Right renal pelvis (tissue), 4 donors: ENCODE data around the gene FAM81B. TPM values are rescaled to one million over a fixed set of nuclear protein-coding genes. Genes with fewer than 3 reads are reported as not detected.

Experiments
- DNase-seq, 4 donors: peaks; one replicate each; pipeline ENCODE4 v3.0.0-alpha.2; 2013; ENCODE audit warnings: low read depth in 4 of 4, low spot score in 3 of 4, missing footprints in 1 of 4
- polyA plus RNA-seq, 4 donors: library from polyadenylated mRNA; unstranded; fragments of 120-200 nt; gene quantifications; one replicate each; pipeline ENCODE4 v1.2.1, GENCODE V29; 2013; ENCODE audit not compliant: insufficient read length in 4 of 4

FAM81B gene
- polyA plus RNA-seq, 4 donors, result 5.5 to 8.5 (median 5.9) TPM

DNA sequence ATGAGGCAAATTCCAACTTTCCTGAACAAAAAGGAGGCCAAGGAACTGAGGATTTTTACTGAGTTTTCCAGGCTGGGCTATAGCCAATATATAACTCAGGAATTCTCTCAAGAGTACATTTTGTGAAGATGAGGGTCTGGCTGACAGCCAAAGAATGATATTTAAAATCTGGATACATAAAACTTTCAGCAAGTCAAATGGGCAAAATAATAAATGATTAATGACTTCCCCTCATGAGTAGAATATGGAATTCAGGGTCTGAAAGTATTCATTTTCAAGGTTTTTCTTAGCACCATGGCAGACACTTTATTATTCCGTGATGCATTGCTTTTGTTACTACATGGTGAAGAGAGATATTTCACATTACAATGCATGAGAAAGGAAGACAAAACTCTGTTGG lies 7.8 kb downstream of the FAM81B start:
- DNase-seq, result no peak

DNA sequence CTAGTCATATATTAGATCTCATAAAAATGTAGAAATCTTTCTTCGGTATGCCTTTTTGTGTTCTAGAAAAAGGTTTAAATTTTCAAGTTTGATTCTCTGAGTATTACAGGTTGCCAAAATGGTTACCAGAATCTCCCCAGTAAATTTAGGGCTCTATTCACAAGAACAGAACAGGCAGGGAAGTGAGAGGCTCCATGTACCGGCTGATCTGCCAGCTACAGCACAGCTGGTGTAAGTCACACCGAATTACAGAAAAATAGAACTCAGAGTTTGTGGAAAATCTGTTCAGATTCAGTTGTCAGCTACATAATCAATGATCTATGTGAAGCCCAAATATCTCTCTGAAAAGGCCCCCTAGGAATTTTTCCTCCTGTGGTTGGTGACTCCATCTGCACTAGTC lies 10.5 kb downstream of the FAM81B start:
- DNase-seq, result no peak

DNA sequence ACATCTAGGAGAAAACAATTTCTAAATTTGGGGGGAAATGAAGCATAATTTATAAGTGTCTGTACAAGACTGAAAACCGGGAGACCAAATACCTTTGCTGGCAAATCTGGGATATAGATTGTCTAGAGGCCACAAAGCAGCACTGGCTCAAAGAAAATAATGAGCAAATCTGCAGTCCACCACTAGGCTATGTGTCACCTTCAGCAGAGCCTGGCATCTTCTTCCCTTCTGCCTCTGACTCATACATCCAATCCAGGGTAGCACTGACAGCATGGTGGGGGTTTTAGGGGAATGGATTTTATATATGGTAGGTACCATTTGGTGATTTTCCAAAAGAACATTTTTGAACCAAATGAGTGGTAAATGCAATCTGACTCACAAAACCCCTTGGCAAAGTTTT lies 12.8 kb downstream of the FAM81B start:
- no peak for DNase-seq

DNA sequence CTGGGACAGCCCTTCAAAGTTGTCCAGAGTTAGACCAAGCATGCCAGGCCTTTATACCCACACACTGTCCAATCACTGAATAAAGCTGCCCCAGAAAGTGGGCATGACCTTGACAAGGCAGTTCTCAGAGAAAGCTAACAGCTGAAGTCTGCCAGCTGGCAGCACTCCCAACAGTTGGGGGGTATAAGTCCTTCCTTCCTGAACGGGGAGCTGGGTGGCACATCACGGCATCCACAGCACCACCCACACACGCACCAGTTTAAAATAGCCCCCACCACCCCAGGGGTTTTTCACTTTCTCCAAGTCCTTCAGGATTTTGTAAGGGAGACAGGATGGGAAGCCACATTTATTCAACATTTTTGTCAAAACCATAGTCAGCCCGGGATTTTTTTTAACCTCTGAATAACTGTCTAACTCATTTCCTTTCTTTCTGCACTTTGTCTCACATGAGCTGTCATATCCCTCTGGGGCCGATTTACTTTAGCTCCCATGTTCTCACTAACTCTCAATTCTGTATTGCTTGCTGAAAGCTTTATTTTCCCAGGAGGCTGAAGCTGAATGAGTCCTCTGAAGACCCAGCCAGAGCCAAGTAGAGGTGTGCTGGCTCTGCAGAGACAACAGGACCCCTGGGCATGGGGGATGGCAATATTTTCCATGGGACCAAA lies 15.4 kb downstream of the FAM81B start:
- DNase-seq, result no peak

DNA sequence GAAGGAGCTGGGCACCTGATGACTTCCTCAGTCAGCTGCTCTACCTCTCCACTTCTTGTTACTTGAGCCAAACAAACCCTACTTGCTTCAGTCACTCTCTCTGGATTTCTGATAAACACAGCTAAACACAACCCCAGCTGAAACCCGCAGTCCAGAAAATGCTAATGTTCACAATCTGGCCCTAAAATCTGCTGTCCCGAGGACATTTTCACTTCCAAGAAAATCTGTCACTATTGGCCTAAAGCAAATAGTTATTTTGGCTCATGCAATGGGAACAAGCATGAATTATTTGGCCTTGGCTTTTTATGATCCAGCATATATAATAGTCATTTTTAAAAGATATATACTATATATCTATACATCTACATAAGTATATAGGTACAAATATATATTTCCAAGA lies 19.1 kb downstream of the FAM81B start:
- no peak for DNase-seq

DNA sequence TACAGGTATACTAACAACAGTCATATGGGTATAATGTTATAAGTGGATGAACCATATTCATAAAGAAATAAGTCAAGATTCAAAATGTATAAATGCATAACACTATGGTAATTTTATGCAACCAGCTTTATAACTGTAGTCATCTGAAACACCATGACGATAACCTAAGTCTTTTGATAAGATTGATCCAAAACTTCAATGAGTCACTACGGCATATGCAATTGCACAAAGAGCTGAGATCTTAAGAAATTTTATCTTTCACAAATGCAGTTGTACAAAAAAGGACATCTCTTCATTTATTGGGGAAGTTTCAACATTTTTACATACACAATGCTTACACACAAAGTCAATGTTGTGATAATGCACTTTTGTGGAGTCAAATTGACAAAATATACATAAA lies 20.3 kb downstream of the FAM81B start:
- no peak for DNase-seq

DNA sequence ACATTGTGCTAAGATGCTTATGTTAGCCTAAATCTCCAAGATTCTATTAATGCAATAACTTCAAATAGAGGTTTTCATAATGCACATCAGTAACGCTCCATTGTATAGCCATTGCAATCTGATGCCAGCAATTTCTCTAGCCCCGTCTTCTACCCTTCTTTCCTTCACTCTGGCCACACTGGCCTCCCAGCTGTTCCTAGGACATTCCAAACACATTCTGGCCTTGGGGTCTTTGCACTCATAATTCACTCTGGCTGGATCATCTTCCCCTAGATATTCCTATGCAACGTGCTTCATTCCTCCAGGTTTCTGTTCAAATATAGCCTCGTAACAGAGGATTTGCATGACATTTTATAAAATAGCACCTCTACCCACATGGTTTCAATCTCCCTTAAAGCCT lies 23.3 kb downstream of the FAM81B start:
- no peak for DNase-seq

DNA sequence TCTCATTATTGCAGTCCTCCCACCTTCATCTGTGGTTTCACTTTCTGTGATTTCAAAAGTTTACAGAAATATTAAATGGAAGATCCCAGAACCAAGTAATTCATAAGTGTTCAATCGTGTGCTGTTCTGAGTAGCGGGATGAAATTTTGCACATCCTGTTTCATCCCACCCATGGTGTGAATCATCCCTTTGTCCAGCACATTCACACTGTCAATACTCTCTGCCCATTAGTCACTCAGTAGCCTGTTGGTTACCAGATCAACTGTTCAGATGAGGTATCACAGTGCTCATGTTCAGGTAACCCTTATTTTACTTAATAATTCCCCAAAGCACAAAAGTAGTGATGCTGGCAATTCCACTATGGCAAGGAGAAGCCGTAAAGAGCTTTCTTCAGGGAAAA lies 26.8 kb downstream of the FAM81B start:
- DNase-seq, result no peak

DNA sequence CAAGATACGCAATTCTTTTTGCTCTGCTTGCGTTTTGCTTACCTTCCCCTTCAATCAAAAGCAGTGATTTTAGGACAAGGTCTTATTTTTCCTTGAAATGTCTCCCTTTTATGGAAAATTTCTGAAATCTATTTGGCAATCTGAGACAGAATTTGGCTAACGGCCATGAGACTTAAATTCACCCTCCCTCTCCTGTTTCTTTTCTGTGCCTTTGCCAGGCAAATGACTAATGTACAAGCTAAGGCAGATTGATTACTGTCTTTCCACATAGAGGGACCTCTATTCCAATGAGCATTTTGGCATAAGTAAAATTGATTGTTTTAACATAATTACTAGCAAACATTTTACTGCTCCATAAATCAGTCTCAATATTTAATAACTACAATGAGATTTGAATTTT lies 31.7 kb downstream of the FAM81B start:
- DNase-seq, result no peak

DNA sequence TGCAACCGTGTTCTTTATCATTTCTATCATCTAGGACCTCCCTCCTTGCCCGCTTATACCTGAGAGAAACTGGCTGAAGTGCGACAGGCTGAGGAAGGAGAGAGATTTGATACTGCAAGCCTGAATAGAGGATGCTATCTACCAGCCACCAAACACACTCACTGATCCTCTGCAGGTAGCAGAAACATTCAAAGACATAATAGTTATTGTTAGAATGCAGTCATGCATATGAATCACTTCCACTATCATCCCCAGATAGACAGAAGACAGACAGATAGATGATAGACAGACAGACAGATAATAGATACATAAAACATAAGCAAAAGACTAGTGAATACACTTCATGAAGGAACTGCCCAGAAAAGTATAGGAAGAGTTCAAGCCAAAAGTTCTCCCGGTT lies 32.9 kb downstream of the FAM81B start:
- no peak for DNase-seq

DNA sequence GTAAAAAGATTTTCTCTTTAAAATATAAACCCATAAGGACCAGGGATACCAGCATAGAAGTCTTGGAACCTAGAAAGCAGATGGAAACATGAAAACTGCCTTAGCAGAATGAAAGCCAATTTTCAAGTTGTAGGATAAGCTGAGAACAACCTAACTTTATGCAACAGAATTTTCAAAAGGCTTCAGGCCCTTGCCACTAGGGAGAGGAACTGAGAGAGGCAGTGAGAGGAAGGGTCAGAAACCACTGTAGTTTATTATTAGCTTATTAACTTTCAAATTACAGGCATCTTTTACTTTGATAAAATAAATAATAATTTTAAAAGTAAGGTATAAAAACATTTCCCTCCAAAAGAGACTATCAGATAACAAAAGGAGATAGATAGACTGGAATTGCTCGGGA lies 33.4 kb downstream of the FAM81B start:
- no peak for DNase-seq

DNA sequence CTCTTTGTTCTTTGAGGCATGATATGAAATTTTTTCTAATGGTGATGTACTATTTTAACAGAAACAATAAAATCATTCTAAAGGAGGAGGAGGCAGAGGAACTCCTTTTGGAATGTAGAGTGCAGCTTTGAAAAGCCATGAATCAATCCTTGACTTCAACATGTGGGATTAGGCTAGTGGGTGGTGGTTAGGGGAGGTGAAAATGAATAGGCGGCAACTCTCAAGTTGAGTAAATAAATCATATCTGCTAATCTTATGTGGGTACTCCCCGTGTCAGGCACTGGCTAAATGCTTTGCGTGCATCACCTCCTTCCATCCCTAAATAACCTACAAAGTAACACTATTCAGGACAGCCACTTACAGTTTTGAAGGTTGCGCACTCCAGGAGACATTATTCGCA lies 35.1 kb downstream of the FAM81B start:
- DNase-seq, result no peak

DNA sequence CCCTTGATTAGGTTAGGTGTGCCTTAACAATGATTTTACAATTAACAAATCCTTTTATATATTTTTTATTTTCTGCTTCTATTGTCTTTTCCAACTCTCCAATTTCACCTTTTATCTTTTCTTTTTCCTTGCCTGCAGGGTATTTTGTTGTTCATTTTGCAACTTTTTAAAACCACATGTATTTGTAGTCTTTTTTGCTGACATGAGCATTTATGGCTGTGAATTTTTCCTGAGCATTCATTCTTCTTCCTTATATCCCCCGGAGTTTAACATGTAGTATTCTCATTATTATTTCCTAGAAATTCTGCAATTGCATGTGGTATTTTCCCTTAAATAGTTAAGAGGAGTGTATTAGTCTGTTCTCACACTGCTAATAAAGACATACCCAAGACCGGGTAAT lies 41.6 kb downstream of the FAM81B start:
- no peak for DNase-seq

DNA sequence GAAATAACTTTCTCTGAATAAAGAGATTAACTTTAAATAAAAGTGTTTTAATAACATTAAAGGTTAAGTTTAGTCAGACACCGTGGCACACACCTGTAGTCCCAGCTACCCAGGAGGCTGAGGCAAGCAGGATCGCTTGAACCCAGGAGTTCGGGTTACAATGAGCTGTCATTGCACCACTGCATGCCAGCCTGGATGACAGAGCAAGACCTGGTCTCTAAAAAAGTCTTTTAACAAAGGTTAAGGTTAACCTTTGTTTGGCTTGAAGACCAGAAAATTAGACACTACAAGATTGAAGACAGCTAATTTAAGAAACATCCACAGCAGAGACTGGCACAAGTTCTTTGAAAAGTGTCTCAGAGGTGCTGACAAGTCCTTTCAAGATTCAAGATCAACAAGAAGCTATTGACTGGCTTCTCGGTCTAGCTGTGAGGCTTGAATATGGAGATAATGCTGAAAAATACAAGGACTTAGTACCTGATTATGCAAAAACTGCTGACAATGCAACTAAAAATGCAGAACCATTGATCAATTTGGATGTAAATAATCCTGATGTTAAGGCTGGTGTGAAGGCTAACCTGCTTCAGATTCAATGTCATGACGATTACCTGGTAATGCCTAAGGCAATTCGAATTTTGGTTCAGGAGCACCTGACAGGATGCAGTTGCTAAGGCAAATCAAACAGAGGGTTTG lies 48.8 kb downstream of the FAM81B start:
- no peak for DNase-seq

DNA sequence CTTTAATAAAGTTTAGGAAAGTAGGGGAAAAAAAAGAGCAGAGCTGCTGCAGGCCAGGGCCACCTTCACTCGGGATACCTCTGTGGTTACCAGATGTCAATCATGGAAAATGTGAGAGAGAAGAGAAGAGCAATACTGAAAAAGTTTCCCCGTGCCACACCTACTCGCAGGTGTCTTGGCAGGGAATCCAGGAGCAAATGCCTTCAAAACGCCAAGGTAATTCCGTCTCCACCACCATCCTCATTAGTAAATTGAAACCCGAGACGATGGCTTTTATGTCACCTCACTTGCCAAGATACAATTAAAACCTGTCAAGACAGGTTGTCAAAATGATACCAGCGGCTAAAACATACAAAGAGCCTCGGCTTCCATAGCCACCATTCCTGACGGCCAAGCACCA lies 49.7 kb downstream of the FAM81B start:
- no peak for DNase-seq

DNA sequence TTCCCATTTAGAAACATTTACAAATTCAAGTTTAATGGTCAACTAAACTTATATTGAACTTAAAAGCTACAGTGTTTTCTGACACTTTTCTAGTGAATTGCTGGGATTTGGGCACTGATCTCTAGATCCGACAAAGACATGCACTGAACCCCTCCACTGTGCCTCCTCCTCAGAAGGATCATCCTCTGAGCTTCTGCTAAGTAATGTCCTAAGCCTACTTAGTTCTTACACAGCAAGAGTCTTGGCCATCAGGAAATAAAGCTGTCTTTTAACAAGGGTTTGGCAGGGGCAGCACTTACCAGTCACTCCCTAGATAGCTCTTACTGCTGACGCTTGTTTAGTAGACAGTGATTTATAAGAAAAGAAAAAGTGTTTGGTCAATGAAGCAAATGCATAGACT lies 50.5 kb downstream of the FAM81B start:
- DNase-seq, result no peak

DNA sequence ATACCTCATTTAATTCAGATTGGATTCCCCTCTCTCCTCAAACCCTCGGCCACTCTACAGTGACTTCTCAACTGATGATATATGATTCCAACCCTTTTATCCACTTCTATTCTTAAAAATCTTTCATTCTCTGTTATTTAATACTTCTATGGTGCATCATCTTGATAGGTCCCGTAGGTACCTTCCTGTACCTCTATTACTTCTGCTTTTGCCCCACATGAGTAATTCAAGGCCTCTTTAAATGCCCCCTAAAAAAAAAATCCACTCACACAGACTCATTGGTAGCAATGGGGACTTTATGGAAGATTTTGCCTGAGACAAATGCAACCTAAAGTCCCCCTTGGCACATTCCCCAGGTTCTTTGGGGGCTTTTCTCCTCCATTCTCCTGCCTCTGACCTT lies 54.3 kb downstream of the FAM81B start:
- no peak for DNase-seq

DNA sequence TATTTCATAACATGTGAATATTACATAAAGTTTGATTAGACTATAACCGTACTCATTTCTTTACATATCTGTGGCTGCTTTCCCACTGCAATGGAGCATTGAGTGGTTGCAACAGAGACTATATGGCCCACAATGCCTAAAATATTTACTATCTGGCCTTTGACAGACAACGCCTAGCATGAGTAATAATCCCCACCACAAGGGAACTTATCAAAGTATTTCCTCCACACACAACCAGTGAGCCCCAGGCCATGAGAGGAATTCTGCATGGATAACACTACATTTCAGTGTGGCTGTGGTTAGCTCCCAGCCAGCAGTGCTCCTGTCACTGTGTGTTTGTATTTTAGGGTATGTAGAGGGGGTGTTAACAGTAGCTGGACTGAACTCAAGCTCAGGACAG lies 54.8 kb downstream of the FAM81B start:
- DNase-seq, result no peak

DNA sequence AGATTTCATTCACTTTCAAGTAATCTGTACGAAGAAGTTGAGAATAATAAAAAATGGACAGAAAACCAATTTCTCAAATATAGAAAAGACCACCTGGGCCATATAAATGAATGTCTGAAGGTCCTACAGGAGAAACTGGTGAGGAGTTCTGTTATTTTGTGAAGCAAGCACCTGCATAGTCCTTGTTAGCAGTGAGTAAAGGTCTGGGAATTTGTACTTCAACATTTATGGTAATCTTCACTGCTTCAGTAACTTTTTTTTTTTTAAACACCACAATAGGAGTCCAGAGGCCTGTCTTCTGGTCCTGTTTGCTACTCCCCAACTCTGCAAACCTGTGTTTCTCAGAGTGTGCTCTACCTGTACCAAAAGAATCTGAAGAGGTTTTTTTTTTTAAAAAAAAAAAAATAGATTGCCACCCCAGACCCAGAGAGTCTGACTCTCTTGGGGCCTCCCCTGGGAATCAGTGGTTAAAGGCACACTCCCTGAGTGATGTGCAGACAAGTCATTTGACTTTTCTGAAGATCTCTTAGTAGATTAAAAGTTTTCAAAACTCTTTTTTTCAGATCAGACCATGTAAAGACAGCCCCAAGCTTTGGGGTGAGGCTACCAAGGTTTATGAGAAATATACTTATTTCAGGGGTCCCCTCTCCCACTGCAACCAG lies 55.5 kb downstream of the FAM81B start:
- no peak for DNase-seq

DNA sequence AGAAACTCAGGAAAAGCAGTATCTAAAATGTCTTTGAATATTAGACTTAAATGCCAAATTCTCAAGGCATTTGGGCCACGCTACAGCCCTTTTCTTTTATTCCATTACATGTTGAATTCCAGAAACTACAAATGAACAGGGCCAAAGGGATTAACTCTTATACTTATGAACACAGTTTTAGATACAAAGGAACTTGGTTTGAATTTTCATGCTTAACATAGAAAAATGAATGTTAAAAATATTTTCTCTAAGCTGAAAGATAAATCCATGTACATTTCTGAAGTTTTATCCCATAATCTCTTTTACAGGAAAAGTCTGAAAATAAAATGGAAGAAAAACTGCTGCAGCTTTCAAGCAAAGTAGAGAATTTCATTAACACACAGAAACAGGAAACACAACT lies 56.8 kb downstream of the FAM81B start:
- DNase-seq, result no peak

DNA sequence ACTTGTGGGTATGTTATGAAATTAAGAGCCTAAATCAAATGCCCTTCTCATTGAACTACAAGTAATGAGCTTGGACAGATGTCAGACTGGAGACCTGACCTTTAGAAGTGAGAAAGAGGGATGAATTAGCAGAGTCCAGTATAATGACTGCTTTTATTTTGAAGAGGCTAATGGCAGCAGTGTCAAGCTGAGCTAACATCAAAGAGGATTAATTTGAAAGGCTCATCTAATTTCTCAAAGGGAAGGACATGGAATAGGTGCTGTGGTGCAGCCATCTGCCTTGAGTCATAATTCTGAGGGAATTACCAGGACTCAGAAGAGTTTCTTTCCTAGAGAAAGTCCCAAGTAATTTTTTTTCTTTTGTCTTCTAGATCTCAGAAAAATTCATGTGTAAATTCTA lies 57.6 kb downstream of the FAM81B start:
- DNase-seq, result no peak

DNA sequence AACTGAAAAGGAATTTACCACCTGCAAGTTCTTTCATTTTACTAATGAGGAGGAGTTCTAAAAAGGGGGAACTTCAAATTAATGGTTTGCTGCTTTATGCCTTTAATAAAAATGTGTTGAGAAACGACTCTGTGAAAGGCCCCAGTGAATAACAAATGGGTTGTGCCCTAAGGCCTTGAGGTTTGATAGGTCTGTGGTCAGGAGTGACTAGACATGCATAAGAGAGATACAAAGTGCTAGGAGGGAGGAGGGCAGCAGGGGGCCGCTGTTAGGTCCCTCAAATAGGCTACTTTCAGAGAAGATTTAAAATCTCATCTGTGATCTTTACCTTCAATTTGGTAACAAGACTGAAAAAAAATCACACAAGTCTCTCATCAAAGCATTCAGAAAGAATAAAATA lies 58.3 kb downstream of the FAM81B start:
- no peak for DNase-seq
